ENCODE measurements around the gene SGMS1. TPM values are rescaled to one million over a fixed set of nuclear protein-coding genes. Genes with fewer than 3 reads are reported as not detected.
A peak's percentile ranks its signal among the peaks of the same experiment; 100 is the strongest.

The SGMS1 gene
- total RNA-seq, 1 experiment from 2014 or later: 54.7 TPM

DNA sequence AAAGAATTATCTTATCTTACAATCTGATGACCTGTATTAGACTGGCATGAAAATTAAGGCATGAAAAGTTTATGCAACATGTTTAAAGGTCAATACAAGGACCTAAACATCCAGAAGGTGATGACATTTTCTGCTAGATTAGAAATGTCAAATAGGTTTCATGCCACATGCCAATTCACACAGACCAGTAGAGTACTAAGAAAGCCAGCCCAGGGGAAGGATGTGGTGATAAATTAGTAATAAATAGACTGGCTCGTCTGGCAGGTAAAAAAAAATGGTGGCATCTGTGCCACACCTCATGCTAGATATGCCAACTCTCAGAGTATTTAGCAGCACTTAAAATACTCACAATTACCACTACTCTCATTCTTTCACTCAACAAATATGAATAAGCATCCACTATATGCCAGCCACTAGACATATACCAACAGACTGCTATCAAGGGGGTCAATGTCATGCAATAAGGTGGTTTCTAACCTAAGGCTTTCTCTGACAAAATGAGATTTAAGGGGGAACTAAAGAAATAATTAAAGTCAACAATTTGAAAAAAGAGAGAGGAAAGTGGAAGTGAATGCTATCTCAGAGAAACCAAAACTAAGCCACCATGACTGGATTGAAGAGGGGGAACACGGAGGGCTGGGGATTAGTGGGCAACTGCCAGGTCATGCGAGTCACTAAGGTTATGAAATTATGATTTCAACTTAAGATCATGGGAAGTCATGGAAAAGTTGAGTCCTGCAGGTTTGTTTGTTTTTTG is 83.5 kb downstream of the SGMS1 start:
- peak; percentile 23 for DNase-seq (ENCODE audit: low read depth)

DNA sequence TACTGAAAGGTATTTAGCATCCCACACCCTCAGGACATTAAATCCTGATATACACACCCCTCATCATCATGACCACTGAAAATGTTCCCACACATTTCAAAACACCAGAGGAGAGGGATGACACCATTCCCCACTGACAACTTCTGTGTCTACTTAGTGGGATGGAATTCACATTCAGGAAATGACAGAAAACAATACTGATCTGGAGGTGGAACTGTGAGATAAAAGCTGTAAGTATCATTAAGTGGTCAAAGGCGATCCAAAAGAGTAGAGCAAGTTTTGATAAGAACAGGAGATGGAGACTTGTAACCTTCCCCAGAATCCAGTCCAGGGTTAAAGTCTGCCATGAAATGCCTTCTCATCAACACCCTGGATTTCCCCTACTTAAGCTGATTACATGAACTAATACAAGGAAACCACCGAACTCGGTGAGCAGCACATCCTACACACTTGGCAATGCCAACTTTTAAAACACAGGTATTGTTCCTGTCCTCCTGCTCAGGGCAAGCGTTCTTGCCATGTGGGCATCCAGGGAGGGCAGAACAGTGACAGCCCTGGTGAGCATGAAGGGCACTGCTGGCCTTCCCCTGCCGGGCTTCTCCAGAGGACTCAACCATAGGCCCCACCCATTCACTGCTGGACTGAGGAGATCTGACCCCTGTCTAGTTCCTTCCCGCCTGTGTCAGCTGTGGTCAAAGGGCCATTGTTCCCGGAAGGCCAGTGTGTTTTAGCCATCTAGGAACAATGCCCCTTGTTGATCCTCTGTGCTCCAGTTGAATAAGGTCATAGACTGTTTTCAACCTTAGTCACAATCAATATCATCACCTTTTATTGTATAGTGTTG is 85.0 kb downstream of the SGMS1 start:
- no peak for DNase-seq (ENCODE audit: low read depth)

- peak; percentile 69 for DNase-seq (ENCODE audit: low read depth)
Measured at GRCh38 chr10:50536617-50537240, 87.0 kb downstream of the SGMS1 start.

- DNase-seq (ENCODE audit: low read depth): peak; percentile 82
Measured at GRCh38 chr10:50534748-50535376, 88.9 kb downstream of the SGMS1 start.

GRCh38 chr10:50533296-50533695 is 90.5 kb downstream of the SGMS1 start:
- DNase-seq (ENCODE audit: low read depth): no peak

DNA sequence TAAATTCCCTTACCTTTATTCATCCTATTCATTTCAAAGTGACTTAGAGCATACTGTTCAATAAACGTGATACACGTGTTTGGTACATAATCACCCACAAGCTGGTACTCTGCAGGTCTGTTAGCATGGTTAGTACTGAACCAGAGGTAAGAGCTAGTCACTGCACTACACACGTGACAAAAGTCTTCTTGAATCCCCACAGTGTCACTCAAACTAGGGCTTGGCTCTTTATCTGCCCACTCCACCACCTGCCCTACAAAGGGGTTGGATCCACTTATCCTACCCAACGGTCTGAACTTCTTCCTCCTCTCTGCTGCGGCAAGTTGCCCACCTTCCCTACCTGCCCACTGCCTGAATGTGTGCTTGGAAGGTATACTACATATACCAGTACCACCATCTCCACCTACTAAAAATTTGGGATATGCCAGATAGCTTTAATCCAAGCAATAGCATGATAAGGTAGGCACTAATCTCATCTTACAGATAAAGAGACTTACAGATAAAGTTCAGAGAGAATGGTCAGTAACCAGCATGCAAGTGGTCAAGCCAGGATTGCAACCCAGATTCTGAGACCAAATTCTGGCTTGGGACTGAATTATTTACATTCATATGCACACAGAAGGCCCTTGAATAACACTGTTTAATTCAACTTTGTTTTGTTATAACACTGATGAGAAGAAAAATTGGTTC is 92.2 kb downstream of the SGMS1 start:
- no peak for DNase-seq (ENCODE audit: low read depth)

DNA sequence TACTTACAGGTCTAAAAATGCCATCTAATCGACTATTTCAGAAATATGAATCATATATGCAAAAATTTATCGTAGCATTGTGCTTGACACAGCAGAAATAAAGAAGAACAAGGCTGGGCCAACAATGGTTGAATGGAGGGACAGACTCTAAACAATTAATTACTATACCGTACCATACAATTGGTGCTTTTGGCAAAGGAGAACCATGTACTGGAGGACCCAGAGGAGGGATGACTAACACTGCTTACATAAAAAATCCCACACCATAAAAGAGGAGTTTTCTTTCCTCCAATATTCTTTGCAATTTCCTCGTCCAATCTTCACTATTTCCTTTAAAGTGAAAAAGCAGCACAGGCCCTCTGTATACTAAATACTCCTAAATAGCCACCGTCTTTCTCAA is 94.1 kb downstream of the SGMS1 start:
- no peak for DNase-seq (ENCODE audit: low read depth)

DNA sequence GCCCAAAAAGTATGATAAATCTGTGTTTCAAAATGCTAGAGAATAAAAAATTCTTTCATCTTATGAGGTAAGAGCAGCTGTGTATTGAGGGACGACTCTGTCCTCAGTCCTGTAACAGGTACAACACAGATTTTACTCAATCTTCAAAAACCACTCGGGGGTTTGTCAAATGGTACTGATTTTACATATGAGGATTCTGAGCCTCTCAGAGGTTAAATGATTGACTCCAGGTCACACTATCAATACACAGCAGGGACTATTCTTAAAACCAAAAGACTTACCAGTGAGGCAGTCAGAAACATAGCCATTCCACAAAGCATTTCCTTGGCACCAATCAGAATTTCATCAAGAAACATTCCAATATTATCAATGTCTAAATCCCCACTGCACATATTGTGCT is 95.5 kb downstream of the SGMS1 start:
- DNase-seq (ENCODE audit: low read depth): no peak

GRCh38 chr10:50527442-50528043 is 96.2 kb downstream of the SGMS1 start:
- no peak for DNase-seq (ENCODE audit: low read depth)

DNA sequence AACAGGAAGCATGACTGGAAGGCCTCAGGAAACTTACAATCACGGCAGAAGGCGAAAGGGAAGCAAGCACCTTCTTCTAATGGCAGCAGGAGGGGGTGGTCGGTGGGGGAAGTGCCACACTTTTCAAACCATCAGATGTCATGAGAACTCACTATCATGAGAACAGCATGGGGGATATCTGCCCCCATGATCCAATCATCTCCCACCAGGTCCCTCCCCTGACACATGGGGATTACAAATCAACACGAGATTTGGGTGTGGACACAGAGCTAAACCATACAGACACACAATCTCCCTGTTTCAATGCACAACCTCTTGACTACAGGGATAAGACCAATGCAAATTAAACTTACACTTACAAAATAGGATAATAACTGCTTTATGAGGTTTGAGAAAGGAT is 97.6 kb downstream of the SGMS1 start:
- DNase-seq (ENCODE audit: low read depth): no peak

GRCh38 chr10:50523357-50523756 is 100.4 kb downstream of the SGMS1 start:
- DNase-seq (ENCODE audit: low read depth): no peak

- DNase-seq (ENCODE audit: low read depth): no peak
Measured at GRCh38 chr10:50522908-50523307, 100.8 kb downstream of the SGMS1 start.

DNA sequence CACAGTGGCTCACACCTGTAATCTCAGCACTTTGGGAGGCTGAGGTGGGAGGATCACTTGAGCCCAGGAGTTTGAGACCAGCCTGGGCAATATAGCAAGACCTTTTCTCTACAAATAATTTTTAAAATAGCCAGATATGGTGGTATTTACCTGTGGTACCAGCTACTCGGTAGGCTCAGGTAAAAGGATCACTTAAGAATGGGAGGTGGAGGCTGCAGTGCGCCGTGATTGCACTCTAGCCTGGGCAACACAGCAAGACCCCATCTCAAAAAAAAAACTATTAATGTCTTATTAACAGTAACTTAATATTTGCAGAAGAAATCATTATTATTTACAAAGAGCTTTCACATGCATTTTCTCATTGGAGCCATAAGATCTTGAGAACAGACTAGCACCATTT is 103.6 kb downstream of the SGMS1 start:
- no peak for DNase-seq (ENCODE audit: low read depth)

DNA sequence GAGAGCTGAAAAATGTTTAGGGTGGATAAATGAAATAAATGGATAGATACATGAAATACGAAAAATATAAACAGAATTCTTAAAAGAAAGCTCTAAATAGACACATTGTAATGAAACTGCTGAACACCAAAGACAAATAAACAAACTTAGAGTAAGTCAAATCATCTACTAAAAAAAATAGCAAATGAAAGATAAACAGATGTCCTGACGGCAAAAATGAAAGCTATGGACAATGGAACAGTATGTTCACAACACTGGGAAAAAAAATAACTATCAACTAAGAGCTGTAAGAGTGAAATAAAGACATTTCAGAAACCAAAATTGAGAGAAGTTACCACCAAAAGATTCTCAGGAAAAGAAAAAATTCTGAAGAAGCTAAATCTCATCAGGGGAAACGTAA is 106.1 kb downstream of the SGMS1 start:
- no peak for DNase-seq (ENCODE audit: low read depth)

DNA sequence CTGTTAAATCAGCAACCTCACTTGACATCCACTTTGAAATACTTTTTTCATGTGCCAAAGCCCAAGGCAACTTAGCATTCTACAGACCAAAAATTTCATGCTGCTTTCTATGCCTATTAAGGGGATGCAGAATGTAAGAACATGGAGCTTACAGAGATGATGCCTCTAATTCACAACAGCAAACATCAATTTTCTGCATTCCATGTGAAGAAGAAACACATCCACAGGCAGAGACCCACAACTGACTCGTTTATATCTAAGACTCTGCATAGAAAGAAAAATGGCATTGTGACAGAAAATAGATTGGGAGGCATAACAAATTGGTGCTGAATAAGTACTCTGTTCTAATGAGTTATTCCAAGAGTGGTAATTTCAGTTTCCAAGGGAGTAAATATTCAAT is 107.6 kb downstream of the SGMS1 start:
- no peak for DNase-seq (ENCODE audit: low read depth)

DNA sequence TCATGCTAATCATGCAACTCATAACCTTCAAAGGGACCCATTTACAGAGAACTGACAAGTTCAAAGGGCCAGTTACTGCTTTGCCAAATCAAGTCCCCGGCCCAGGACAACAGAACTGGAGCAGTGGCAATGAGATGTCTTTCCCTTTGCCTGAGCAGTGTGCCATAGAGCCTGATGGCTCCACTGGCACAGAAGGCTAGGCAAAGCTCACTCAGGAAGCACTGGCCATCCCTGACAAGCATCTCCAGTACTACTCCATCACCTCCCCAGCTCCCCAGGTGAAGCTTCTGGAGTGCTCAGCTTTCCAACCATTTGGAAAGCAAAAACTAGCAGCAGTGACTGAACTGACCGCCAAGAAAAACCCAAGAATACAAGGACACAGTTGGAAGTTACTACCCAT is 108.3 kb downstream of the SGMS1 start:
- no peak for DNase-seq (ENCODE audit: low read depth)

DNA sequence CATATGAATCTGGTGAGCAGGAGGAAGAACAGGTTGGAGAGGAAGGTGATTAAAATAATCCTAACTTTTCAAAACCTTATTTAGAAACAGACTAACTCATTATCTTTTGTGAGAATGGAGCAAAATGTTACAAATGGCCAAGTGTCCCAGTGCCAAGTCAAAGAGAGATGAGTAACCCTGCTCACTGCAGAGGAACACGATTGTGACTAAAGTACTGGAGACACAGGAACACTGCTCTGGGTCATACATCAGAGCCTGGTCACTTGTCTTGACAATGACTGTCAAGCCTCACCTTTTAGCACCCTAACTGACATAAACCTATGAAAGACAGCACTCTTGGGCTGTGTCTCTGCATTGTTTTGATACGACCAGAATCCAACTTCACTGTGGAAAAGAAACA is 108.8 kb downstream of the SGMS1 start:
- no peak for DNase-seq (ENCODE audit: low read depth)

DNA sequence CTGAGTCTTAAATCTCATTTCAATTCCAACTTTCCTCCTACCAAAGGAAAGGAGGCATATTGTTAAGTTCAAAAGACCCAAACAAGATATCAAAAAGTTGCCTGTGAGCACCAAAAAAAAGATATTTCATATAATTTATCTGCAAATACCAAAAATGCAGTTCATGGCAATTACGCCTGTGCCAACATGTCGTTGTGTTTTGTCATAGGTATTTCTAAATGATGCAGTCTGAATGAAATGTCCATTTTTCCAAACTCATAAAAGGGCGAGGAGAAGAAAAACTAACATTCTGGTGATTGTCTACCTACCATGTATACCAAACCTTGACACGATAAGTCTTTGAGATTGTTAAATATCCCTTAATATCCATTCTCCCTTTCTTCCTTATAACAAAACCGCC is 109.8 kb downstream of the SGMS1 start:
- no peak for DNase-seq (ENCODE audit: low read depth)

DNA sequence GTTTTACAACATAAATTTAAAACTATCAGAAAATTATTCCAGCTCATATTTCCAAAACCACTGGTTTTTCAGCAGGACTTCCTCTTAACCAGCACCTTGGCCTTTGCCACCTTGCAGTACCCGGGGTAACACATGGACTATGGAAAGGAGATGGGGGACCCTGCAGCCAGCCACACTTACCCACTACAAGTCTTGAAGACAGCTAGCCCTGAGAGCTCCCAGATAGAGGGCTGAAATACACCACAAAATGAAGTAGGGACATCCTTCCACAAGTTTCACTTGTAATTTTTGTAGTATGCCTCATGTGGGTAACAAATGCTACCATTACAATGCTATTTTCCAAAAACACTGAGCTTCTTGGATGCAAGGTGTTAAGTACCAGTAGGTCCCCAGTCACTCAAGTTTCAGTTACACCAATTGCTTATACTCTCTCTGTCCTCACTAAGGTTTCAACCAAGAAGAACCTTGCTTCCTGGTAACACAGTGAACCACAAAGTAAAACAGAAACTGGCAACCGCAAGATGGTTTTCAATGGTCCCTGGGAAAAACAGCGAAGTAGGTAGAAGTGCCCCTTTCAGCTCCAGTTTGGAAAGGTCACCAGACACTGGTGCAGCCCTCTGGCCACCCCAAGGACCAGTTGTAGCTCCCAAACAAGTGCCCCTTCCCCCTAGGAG is 110.9 kb downstream of the SGMS1 start:
- DNase-seq (ENCODE audit: low read depth): no peak

- DNase-seq (ENCODE audit: low read depth): no peak
Measured at GRCh38 chr10:50512214-50512595, 111.6 kb downstream of the SGMS1 start.
